SU-DHL-6 (cell line): ENCODE data around the gene CAPN14.

Source experiments
- CTCF ChIP-seq: fragments of 200-600 bp; sonication (generic); IDR thresholded peaks from one replicate; pipeline ENCODE4 v1.5.1; 2017; ENCODE audit warnings: antibody characterized with exemption, mild to moderate bottlenecking, low read length, moderate library complexity; ENCODE audit not compliant: insufficient read depth, poor library complexity, severe bottlenecking
- EZH2phosphoT487 ChIP-seq: fragments of 200-600 bp; sonication (generic), shearing (Covaris generic); conservative IDR thresholded peaks from 2 replicates; pipeline ENCODE4 v1.6.1; 2018; ENCODE audit warnings: mild to moderate bottlenecking, antibody characterized with exemption, low read length, moderate library complexity, mixed read lengths

GRCh38 chr2:31214444-31214915, 2.8 kb downstream of the CAPN14 start:
- TF ChIP-seq EZH2phosphoT487: no peak
- no peak for TF ChIP-seq CTCF
